Hematopoietic multipotent progenitor cell treated with erythropoietin and hydrocortisone succinate and interleukin-3 and kit ligand, for 4 days (in vitro differentiated cells): ENCODE results near the gene CTAGE15.
"Not testable (repeated sequence)": the region's sequence is repeated elsewhere in the genome, so short reads cannot be mapped to it uniquely, and the experiment has no call there.

Experiments used
- DNase-seq: peaks from one replicate; pipeline ENCODE4 v3.0.0-alpha.2; 2015

The CTAGE15 gene, protein sequence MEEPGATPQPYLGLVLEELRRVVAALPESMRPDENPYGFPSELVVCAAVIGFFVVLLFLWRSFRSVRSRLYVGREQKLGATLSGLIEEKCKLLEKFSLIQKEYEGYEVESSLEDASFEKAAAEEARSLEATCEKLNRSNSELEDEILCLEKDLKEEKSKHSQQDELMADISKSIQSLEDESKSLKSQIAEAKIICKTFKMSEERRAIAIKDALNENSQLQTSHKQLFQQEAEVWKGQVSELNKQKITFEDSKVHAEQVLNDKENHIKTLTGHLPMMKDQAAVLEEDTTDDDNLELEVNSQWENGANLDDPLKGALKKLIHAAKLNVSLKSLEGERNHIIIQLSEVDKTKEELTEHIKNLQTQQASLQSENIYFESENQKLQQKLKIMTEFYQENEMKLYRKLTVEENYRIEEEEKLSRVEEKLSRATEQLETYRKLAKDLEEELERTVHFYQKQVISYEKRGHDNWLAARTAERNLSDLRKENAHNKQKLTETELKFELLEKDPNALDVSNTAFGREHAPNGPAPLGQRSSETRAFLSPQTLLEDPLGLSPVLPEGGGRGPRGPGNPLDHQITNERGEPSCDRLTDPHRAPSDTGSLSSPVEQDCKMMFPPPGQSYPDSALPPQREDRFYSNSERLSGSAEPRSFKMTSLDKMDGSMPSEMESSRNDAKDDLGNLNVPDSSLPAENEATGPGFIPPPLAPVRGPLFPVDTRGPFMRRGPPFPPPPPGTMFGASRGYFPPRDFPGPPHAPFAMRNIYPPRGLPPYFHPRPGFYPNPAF

DNA sequence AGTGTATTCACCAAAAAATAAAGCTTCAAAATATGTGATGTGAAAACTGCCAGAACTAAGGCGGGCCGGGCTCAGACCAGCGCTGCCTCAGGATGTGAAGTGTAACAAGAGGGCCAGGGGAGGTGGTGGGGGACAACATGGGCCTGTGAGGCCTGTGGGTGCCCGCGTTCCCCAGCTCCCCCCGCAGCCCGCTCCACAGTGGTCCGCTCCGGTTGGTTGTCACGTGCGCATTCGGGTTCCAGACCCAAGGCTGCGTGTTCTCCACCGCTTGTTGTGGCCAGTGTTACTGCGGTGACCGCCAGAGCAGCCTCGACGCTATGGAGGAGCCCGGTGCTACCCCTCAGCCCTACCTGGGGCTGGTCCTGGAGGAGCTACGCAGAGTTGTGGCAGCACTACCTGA lies at the start of gene CTAGE15:
Gene CTAGE15 (plus strand): TSS at position 301 of the 400 bp plus-strand sequence. CDS start 17 bp downstream, at position 318.
- DNase-seq = not testable (repeated sequence)

DNA sequence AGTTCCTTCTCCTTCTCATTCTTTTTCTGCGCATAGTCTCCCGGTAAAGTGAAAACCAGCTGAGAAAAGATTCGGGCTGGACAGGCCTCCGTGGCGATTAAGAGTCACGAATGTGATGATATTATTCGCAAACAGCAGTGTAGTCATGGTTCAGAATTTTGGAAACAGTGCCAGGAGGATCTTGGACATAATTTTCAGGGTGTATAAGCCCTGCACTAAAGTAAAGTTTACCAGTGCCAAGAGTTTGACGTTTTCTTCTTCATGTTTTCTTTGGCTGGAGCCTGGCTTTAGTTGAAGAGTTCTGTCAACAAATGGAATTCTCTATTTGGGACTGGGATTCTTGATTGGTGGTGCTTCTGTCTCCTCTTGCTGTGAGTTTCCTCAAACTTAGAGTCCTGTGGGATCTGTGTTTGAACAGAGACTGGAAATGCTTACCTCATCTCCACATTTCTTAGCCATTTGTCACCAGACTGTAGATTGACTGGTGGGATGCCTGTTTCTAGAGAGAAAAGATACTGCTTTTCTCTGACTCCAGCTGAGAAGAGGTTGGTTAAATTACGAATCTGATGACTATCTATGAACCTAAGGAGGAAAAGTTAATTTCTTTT lies 49.2 kb upstream of the CTAGE15 start:
- not testable (repeated sequence) for DNase-seq

DNA sequence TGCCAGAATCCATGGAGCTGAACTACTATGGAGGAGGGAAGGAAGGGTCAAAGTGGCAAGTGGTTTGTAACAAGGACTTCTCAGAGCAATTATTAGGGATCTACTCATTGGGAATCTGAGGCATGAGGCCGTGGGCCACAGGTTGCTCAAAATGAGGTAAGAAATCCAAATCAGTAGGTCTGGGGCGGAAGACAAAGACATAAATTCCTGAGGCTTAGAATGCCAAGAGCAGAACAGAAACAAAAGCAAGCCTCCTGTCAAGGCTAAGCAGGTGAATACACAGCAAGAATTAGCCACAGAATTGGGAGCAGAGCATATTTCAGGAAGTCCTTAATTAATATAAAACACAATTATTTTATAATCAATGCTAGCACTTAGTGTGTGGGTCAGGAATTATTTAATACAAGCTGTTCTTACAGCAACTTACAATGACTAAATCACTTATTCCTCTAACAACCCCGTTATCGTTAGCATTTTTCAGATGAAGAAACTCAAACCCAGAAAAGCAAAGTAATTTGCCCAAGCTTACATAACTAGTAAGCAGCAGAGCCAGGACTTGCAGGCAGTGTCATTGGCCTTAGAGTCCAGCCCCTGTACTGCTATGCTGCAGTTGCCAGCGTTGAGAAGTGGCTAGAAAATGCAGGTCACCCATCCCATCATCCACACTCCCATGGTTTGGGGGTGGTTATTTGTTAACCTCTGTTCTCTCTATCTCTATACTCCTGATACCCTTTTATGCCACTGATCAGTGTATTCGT lies 40.3 kb upstream of the CTAGE15 start:
- DNase-seq = not testable (repeated sequence)

DNA sequence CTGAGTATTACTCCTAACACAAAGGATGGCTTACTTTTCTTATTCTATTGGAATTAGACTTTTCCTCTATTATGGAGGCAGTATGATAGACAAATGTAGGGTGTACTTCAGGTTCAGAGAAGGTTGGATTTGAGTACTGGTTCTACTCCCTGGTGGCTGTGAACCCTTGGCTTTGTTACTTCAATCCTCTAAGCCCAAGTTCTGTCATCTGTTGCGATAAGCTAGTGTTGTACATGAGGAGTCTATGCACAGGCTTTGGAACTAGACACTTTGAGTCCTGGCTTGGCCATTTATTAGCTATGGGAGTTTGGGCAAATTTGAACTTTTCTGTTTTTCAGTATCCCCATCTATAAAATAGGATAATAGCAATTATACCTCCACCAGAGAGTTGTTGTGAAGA lies 39.7 kb upstream of the CTAGE15 start:
- not testable (repeated sequence) for DNase-seq

DNA sequence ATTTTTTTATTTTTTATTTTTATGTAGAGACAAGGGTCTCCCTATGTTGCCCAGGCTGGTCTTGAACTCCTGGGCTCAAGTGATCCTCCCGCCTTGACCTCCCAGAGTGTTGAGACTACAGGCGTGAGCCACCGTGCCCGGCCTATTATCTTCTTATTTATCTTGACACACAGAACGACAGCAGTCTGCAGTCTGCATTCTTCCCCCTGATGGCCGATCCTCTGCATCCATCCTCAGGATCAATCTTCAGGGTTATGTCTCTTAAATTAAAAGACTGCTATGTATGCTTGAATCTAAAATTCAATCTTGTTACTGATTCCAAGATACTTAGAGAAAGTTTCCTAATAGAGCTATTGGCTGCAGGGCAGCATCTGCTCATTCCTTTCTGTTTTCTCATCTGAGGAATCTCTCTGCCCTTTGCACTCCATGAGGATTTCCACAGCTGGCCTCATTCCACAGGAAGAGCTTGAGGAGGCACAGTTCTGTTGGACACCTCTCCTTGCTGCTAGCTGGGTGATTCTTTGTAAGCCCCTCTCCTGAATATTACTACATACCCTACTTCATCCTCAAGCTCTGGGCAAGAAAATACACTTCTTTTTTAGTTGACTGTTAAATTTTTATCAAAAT lies 38.3 kb upstream of the CTAGE15 start:
- not testable (repeated sequence) for DNase-seq

DNA sequence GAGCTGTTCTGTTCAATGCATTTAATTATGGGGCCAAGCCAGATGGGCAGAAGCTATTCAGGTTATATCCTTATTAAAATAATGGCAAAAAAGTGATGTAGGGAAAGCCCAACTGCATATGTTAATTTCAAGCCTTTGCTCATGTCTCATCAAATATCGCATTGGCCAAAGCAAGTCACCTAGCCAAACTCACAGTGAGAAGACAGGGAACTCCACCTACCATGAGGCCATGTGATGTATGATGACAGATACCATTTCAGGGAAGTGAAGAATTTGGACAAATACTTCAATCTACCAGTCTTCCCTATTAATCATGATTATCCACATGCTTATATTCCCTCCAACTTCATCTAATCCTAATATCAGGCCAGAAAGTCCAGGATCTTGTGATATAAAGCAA lies 35.2 kb upstream of the CTAGE15 start:
- not testable (repeated sequence) for DNase-seq

DNA sequence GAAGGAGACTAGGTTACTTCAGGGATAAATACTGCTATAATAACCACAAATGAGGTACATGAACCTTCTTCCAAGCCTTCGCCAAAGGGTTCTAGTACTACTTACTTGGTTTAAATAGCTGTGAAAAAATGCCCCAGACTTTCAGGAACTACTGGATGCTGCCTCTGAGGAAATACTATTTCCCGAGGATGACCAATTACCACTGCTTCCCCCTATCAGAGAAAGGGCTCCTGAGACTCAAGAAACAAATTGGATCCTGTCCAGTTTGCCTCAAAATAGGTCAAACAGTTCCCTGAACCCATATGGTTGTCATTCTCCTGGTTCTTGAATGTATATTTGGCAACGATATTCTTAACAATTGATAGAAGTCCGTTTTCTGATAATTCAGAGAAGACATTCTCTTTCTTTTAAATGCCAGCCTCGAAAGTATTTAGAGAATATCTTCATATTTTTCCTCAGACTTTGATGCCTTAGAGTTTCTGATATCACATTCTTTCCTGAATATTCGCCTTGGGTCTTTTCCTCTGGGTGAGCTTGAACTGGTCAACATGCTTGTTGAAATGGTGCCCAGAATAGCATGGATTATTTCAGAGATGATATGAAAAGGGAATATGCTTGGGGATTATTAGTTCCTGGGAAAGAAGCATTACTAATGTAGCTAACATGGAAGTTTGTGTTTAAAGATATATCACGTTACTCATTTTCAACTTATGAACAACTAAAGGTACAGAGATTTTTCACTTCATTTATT lies 28.1 kb upstream of the CTAGE15 start:
- DNase-seq = not testable (repeated sequence)

DNA sequence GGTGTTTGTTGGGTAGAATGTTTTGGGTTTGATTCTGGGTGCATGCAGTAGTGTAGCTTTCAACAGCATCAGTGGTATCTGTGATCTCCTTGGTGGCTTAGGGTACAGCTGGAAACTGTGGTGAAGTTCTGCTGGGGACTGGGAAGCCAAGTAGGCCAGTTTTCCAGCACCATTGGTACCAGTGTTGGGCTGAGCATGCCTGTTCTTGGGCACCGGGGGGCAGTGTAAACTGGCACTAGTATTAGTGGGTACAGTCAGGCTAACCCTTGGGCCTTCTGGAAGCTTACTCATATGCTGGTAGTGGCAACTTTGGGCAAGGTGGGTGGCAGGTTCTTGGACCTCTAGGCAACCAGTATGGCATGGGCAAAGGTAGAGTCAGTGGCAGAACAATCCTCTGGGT lies 15.6 kb upstream of the CTAGE15 start:
- DNase-seq = not testable (repeated sequence)

DNA sequence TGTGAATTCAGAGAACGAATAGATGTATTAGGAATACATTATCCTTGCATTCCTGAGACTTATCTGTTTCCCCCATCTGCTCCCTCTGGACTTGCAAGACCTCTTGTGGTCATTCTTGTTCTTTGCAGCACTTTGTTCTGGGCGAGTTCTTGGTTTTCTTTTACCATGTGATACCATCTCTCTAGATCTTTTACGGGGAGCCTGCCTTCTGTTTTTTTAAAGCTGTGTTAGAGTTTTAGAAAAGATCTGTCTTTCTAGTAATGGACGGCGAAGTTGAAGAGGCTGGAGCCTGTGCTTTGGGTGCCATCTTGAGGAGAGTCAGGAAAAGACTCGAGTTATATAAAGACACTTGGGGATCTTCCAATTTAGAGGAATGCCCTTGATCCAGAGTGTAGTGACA lies 8.3 kb upstream of the CTAGE15 start:
- DNase-seq = not testable (repeated sequence)

DNA sequence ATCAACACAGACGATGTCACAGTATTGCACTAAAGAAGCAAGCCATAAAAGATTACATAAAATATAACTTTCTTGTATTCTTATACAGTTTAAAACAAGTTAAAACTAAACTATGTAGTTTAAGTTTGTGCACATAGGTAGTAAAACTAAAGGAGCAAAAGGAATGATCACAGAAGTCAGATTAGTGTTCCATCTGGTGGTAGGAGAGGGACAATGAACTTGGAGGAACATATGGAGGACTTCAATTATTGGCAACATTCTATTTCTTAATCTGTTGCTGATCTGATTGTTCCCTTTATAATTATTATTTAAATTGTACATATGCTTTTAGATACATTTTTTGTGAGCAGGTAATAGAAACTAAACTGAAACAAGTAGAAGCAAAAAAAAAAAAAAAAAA lies 5.6 kb upstream of the CTAGE15 start:
- DNase-seq = not testable (repeated sequence)

DNA sequence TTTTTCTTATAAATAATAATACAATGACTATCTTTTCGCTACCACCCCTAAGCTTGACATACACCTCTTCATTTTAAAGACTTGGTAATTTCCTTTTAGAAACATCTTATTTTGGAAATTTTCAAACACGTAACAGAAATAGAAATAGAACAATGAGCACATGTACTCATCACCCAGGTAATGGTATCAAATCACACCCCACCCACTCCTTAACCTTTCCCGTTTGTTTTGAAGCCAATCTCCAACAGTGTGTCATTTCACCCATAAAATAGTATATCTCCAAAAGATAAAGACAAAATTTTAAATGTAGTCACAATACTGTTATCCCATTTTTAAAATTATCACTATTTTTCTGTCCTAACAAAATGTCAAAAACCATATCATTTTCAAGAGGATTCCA lies 16.6 kb downstream of the CTAGE15 start:
- not testable (repeated sequence) for DNase-seq

DNA sequence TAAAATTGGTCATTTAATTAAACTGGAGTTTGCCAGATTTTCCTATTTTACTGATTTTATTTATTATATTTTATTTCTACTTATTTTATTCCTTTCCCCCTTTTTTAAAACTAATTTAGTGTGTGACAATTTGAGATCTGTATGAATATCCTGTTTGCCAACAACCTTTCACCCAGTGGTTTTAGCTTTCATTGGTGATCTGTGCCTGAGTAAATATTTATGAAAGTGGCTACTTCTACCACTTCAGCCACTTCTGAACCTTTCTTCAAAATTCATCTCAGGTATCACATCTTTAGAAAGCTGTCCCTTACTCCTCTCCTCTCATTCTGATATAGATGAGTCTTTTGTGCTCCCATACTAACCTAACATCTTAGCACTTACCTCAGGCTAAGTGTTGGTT lies 18.3 kb downstream of the CTAGE15 start:
- not testable (repeated sequence) for DNase-seq

DNA sequence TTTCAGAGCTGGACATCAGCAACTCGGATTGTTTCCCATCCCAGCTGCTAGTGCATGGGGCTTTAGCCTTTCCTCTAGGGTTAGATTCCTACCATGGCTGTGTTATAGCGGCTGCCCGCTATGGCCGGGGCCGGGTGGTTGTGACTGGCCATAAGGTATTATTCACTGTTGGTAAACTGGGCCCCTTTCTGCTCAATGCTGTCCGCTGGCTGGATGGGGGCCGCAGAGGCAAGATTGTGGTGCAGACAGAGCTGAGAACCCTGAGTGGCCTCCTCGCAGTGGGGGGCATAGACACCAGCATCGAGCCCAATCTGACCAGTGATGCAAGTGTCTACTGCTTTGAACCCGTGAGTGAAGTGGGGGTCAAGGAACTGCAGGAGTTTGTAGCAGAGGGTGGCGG lies 26.5 kb downstream of the CTAGE15 start:
- not testable (repeated sequence) for DNase-seq

DNA sequence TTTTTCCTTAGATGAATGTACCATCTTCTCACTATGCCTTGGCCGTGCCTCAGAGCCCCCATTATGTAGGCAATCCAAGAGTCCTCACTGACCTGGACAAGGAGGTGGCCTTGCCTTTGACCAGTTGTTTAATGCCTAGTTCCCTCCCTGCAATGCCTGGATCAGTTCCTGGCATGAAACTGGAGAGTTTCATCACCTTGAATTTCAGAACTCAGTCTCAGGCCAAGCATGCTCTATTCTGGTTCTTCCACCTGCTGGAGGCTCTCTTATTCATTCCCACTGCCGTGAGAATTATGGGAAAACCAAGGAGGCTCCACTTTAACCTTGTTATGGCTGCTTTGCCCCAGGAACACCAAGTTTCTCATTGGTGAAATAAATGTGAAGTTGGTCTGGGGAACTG lies 31.9 kb downstream of the CTAGE15 start:
- DNase-seq = not testable (repeated sequence)

DNA sequence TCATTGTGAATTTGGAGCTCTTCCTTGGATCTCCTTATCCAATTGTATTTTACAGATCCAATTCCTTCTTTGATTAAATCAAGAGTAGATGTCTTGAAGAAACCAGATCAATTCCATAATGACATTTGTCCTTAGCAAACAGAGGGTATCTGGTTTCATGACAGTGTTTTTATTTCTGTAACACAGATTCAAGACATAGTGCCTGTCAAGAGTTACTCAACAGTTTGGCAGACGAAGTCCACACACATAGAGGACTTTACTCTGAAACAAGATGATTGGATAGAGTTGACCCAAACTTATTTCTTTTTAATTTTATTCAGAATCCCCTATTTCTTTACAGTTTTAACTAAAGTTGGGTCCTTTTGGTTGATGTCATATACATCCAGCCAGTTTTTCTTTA lies 34.5 kb downstream of the CTAGE15 start:
- not testable (repeated sequence) for DNase-seq

DNA sequence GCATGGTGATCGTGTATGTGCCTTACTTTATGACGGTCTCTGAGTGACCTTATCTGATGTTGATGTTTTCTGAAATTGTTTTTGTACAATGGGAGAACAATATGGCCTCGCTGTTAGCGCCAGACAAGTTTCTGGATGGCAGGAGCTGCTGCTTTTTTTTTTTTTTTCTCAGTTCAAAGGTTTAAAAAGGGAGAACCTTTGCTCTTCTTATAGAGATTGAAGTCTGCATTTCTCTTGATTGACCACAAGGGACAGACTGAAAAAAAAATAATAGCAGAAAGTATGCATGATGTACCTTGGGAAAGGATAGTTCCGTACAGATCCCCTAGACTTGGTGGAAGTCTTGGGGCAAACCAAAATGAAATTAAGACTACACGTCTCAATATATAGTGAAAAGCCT lies 43.9 kb downstream of the CTAGE15 start:
- DNase-seq = not testable (repeated sequence)

DNA sequence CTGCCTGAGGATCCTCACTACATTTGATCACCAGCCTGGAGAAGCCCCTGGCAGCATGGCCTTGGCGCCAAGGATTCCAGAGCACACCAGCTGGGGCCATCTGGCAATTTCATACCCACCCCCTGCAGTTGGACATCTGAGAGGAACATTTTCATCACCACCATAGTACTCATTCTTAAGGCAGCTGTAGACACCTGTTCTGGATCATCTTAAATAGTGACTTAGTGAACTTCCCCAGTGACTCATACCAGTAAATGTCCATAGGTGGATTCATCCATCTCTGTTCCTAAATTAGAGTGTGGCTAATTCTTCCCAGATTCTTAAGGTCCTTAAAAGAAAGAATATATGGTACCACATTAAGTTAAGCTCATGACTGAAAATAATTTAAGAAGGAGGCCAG lies 45.6 kb downstream of the CTAGE15 start:
- DNase-seq = not testable (repeated sequence)

DNA sequence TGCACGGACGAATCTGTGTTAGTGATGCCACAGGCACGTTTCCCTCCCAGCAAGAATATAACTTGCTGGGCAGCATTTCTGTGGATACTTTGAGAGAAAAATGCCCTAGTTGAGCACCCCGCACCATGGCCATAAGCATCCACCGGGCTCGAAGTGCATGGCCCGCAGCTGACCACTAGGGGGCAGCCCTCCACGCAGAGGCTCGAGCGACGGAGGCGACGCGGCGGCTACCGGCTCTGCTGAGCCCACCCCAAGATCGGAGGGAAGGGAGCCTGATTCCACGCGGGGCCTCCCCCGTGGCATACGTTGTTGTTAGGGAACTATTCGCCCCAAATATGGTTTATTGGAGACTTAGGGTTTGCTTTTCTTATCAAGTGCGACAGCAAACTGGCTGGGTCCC lies 48.5 kb downstream of the CTAGE15 start:
- not testable (repeated sequence) for DNase-seq

DNA sequence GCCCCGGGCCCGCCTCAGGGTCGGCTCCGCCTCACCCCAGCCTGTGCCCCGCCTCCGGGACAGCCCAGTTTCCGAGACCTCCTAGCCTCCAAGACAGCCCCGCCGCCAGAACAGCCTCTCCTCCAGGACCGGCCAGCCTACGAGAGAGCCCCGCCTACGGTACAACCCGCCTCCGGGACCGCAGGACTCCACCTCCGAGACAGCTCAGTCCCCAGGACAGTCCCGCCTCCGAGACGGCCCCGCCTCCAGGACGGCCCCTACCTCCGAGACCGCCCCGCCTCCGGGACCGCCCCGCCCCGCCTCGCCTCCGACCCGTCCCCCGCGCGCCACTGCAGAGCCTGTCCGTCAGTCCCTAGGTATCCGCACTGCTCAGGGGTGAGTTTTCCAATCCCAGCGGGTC lies 49.0 kb downstream of the CTAGE15 start, which contains the start of gene TCAF2:
Gene TCAF2 (plus strand): TSS at position 329 of the 400 bp plus-strand sequence.
- not testable (repeated sequence) for DNase-seq

DNA sequence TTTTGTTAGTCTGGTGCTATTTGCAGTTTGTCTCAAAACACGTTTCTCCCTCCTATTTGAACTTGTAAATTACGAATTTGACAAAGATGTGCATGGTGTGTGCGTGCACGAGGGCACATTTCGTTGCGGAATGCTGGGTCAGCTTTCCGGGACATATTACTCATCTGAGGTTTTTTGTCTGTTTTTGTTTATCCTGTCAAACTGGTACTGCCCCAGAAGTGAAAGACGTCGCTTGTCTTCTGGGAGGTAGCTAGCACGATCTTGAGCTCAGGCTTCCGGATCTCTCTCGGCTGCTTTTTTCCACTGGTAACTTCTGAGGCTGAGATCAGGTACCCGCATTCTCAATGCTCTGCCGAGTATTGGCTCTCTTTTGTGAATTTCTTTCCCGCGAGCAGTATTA lies 49.6 kb downstream of the CTAGE15 start:
- not testable (repeated sequence) for DNase-seq

DNA sequence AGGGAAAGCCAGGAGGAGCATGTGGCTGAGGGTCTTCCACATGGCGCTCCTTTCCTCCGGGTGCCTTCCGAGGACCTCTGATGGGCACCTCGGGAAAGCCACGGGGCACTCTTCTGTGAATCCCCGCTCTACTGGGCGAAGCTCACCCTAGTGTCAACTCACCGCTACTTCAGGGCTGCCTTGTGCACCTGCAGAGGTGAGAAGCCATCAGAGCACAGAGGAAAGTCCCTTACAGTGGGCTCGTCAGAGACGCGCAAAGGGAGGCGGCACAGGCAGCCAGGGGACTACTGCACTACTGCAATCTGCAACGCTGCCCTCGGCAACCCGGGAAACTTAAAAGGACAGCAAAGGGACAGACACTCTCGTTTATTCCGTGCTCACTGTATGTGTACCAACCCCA lies 50.5 kb downstream of the CTAGE15 start:
- DNase-seq = not testable (repeated sequence)
